WTC11 (cell line): Measurements from ENCODE around the gene PI4KA. TPM values are rescaled to one million over a fixed set of nuclear protein-coding genes. Genes with fewer than 3 reads are reported as not detected.

Source experiments
- ATAC-seq: fragments of 200-7000 bp; cut with Tn5 transposase; 2 replicates; pipeline ENCODE4 v1.10.0; 2021; ENCODE audit warnings: mild to moderate bottlenecking, moderate library complexity
- CTCF ChIA-PET: fragments of 300-600 bp; sonication (Branson Sonifier 250); formaldehyde crosslinking; loops from one replicate; lab custom pipeline; 2021; ENCODE audit warnings: antibody characterized with exemption; lab: Charles Lee
- POLR2A ChIA-PET: fragments of 350-600 bp; sonication (Branson Sonifier 250); formaldehyde crosslinking; loops from one replicate; lab custom pipeline; 2021; ENCODE audit warnings: antibody characterized with exemption; lab: Charles Lee
- DNase-seq: peaks from one replicate; pipeline ENCODE4 v3.0.0; 2021; ENCODE audit warnings: low spot score
- H3K27ac Mint-ChIP-seq: 2 replicates; pipeline ENCODE4 v1.8.0; 2021; ENCODE audit warnings: mixed read lengths
- H3K27me3 Mint-ChIP-seq: 2 replicates; pipeline ENCODE4 v1.8.0; 2021; ENCODE audit warnings: low read depth, mild to moderate bottlenecking, moderate library complexity, mixed read lengths
- H3K36me3 Mint-ChIP-seq: 2 replicates; pipeline ENCODE4 v1.8.0; 2021; ENCODE audit warnings: mixed read lengths
- H3K4me1 Mint-ChIP-seq: 2 replicates; pipeline ENCODE4 v1.8.0; 2022; ENCODE audit warnings: mixed read lengths
- H3K4me3 Mint-ChIP-seq: 2 replicates; pipeline ENCODE4 v1.8.0; 2021; ENCODE audit warnings: mild to moderate bottlenecking, moderate library complexity, mixed read lengths
- H3K9me3 Mint-ChIP-seq: 2 replicates; pipeline ENCODE4 v1.8.0; 2021; ENCODE audit warnings: mixed read lengths
- ATF1 ChIP-seq: sonication (generic); formaldehyde crosslinking; IDR thresholded peaks from 2 replicates; pipeline ENCODE4 v1.8.1; 2023; ENCODE audit warnings: mild to moderate bottlenecking, moderate library complexity, missing genetic modification reagents
- CTCF ChIP-seq: fragments of 200-600 bp; IDR thresholded peaks from 2 replicates; pipeline ENCODE4 v1.8.0; 2022; ENCODE audit warnings: antibody characterized with exemption
- FOXP1 ChIP-seq: sonication (generic); formaldehyde crosslinking; IDR thresholded peaks from 2 replicates; pipeline ENCODE4 v1.8.0; 2022; ENCODE audit warnings: missing genetic modification reagents, mild to moderate bottlenecking, moderate library complexity, borderline replicate concordance
- HMGXB4 ChIP-seq: sonication (generic); formaldehyde crosslinking; IDR thresholded peaks from 2 replicates; pipeline ENCODE4 v1.8.1; 2023; ENCODE audit warnings: mild to moderate bottlenecking, moderate library complexity, missing genetic modification reagents
- IRF1 ChIP-seq: sonication (generic); formaldehyde crosslinking; IDR thresholded peaks from 2 replicates; pipeline ENCODE4 v1.8.0; 2023; ENCODE audit warnings: missing genetic modification reagents
- SP1 ChIP-seq: sonication (generic); formaldehyde crosslinking; conservative IDR thresholded peaks from 2 replicates; pipeline ENCODE4 v1.8.1; 2022; ENCODE audit warnings: missing genetic modification reagents
- TCF7 ChIP-seq: sonication (generic); formaldehyde crosslinking; IDR thresholded peaks from 2 replicates; pipeline ENCODE4 v1.8.0; 2022; ENCODE audit warnings: mild to moderate bottlenecking, low read depth, missing genetic modification reagents, moderate library complexity
- ZNF121 ChIP-seq: sonication (generic); formaldehyde crosslinking; IDR thresholded peaks from 2 replicates; pipeline ENCODE4 v1.8.0; 2023; ENCODE audit warnings: missing genetic modification reagents
- ZNF512 ChIP-seq: sonication (generic); formaldehyde crosslinking; IDR thresholded peaks from 2 replicates; pipeline ENCODE4 v1.8.1; 2022; ENCODE audit warnings: missing genetic modification reagents, borderline replicate concordance
- total RNA-seq: library from RNA; stranded (reverse); gene quantifications from 3 replicates; pipeline ENCODE4 v1.2.3, GENCODE V29; 2021
- TF ChIP-seq, protein P1 (sequence below): sonication (generic); formaldehyde crosslinking; IDR thresholded peaks from 2 replicates; pipeline ENCODE4 v1.8.1; 2023; ENCODE audit warnings: mild to moderate bottlenecking, missing genetic modification reagents, moderate library complexity
- TF ChIP-seq, protein P2 (sequence below): fragments of 250-450 bp; sonication (Bioruptor Pico); IDR thresholded peaks from 2 replicates; pipeline ENCODE4 v1.8.0; 2021; ENCODE audit warnings: mild to moderate bottlenecking

PI4KA gene
- total RNA-seq, 1 experiment from 2014 or later = 45.5 TPM

- DNase-seq (no peak), ATAC-seq (no peak)
- H3K9me3 Mint-ChIP-seq = no peaks in the 10 kb centered on the region
- no peaks in the 10 kb centered on the region for H3K4me1 Mint-ChIP-seq
- CTCF ChIA-PET = interaction anchor here (0.8 kb wide), 1 partner anchor 32 kb away, joined by 3 read pairs; no protein-coding TSS in a partner anchor
- POLR2A ChIA-PET = no interaction called here
- no peak overlapping the region for H3K4me3 Mint-ChIP-seq
- peaks cover under 1% of the 10 kb centered on the region; the same call in 1 of the 2 replicates for H3K36me3 Mint-ChIP-seq
- H3K27ac Mint-ChIP-seq = no peak overlapping the region
- TF ChIP-seq FOXP1 (CRISPR knock-in tag) (no peak), ZNF512 (no peak), ZNF121 (CRISPR knock-in tag) (no peak), SP1 (CRISPR knock-in tag) (no peak), ATF1 (CRISPR knock-in tag) (no peak), TCF7 (CRISPR knock-in tag) (no peak), HMGXB4 (no peak)
- TF ChIP-seq, protein P1, sequence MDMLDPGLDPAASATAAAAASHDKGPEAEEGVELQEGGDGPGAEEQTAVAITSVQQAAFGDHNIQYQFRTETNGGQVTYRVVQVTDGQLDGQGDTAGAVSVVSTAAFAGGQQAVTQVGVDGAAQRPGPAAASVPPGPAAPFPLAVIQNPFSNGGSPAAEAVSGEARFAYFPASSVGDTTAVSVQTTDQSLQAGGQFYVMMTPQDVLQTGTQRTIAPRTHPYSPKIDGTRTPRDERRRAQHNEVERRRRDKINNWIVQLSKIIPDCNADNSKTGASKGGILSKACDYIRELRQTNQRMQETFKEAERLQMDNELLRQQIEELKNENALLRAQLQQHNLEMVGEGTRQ = no peak
- TF ChIP-seq, protein P2, sequence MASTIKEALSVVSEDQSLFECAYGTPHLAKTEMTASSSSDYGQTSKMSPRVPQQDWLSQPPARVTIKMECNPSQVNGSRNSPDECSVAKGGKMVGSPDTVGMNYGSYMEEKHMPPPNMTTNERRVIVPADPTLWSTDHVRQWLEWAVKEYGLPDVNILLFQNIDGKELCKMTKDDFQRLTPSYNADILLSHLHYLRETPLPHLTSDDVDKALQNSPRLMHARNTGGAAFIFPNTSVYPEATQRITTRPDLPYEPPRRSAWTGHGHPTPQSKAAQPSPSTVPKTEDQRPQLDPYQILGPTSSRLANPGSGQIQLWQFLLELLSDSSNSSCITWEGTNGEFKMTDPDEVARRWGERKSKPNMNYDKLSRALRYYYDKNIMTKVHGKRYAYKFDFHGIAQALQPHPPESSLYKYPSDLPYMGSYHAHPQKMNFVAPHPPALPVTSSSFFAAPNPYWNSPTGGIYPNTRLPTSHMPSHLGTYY (CRISPR knock-in tag) = no peak
- H3K27me3 Mint-ChIP-seq = no peaks in the 10 kb centered on the region
Observed at GRCh38 chr22:20752104-20752741, 106.4 kb downstream of the PI4KA start.

DNA sequence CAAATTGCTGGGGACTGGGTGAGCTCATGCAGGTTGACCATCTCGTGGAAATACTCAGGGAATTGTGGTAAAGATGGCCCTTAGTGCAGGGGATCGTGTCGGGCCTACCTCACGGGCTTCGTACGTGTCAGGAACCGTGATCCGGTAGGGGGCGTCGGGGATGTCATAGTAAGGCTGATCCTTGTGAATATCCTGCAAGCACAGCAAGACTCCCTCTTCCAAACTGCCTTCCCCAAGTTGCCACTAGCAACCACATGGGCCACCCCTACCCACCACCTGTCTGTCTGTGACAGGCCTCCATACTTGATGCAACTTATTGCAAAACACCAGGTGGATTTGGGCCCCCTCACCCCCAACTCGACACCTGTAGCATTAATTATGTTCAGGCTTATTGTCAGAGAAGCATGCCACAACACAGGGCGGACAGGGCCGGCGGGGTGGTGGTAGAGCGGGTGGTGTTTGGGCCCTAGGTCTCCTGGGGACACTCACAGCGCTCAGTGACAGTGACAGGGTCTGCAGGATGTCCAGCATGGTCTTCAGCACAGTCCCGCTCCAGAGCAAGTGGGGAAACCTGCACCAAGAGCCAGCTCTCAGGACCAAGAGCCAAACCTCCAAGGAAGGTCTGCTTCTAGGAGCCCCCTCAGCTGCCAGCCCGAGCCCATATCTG, 107.3 kb downstream of the PI4KA start:
- Mint-ChIP-seq H3K9me3 (no peaks in the 10 kb centered on the region), H3K4me3 (no peak overlapping the region)
- ATAC-seq = peak; percentile 77

More for the DNA sequence above, 107.3 kb downstream of the PI4KA start:
- H3K27me3 Mint-ChIP-seq = no peaks in the 10 kb centered on the region
- CTCF ChIA-PET = interaction anchor here (0.6 to 2.8 kb wide), 7 partner anchors 9 to 267 kb away, joined by 3 to 14 read pairs (median 4); partner anchors contain the start of gene SERPIND1
- peak; percentile 70 for DNase-seq
- POLR2A ChIA-PET = interaction anchor here (0.6 kb wide), 1 partner anchor 59 kb away, joined by 3 read pairs; no protein-coding TSS in a partner anchor
- TF ChIP-seq IRF1 (no peak), CTCF (0 out of 2 replicates have a peak, but pooled peaks have one; percentile 22)
- TF ChIP-seq, all 79 proteins: peak for 1
- Mint-ChIP-seq H3K36me3 (peaks cover 7% of the 10 kb centered on the region), H3K27ac (no peak overlapping the region; the same call in 1 of the 2 replicates), H3K4me1 (no peaks in the 10 kb centered on the region)
